HCT116 (cell line): ENCODE data around the gene RAI1.

Source experiments
- CBX3 ChIP-seq: IDR thresholded peaks from 2 replicates; pipeline ENCODE4 v1.6.1; 2012; ENCODE audit warnings: low read depth
- EZH2 ChIP-seq: fragments of 200-600 bp; sonication (generic); IDR thresholded peaks from 2 replicates; pipeline ENCODE4 v1.6.1; 2017; ENCODE audit warnings: antibody characterized with exemption, mixed run types
- FOSL1 ChIP-seq: IDR thresholded peaks from 2 replicates; pipeline ENCODE4 v1.6.1; 2012; ENCODE audit warnings: low read depth
- JUND ChIP-seq: IDR thresholded peaks from 2 replicates; pipeline ENCODE4 v1.6.1; 2012
- MAX ChIP-seq: IDR thresholded peaks from 2 replicates; pipeline ENCODE4 v1.6.1; 2012
- POLR2A ChIP-seq: IDR thresholded peaks from 2 replicates; pipeline ENCODE4 v1.7.0; 2011; ENCODE audit warnings: borderline replicate concordance; ENCODE audit not compliant: insufficient read depth, insufficient read length; ENCODE audit errors: extremely low read depth
- POLR2AphosphoS5 ChIP-seq: IDR thresholded peaks from 2 replicates; pipeline ENCODE4 v1.6.1; 2011; ENCODE audit warnings: mild to moderate bottlenecking, low read depth, low read length, moderate library complexity
- REST ChIP-seq: IDR thresholded peaks from 2 replicates; pipeline ENCODE4 v1.6.1; 2012; ENCODE audit warnings: low read depth
- SIN3A ChIP-seq: IDR thresholded peaks from 2 replicates; pipeline ENCODE4 v1.6.1; 2012; ENCODE audit warnings: low read depth
- TCF7L2 ChIP-seq: IDR thresholded peaks from 2 replicates; pipeline ENCODE4 v1.7.0; 2011; ENCODE audit warnings: borderline replicate concordance, inconsistent platforms; ENCODE audit not compliant: insufficient read depth, insufficient read length; ENCODE audit errors: extremely low read depth
- YY1 ChIP-seq: IDR thresholded peaks from 2 replicates; pipeline ENCODE4 v1.6.1; 2011; ENCODE audit warnings: low read length, low read depth, moderate library complexity, mild to moderate bottlenecking; ENCODE audit not compliant: insufficient replicate concordance; ENCODE audit errors: extremely low read depth
- ZBTB33 ChIP-seq: IDR thresholded peaks from 2 replicates; pipeline ENCODE4 v1.6.1; 2011; ENCODE audit warnings: mild to moderate bottlenecking, low read length, moderate library complexity; ENCODE audit not compliant: insufficient replicate concordance; ENCODE audit errors: extremely low read depth
- ZNF274 ChIP-seq: fragments of 200-500 bp; sonication (Bioruptor generic); IDR thresholded peaks from 2 replicates; pipeline ENCODE4 v1.6.1; 2014; ENCODE audit warnings: mild to moderate bottlenecking, low read depth, low read length, inconsistent platforms
- TF ChIP-seq, protein P1 (sequence below), 3 experiments: fragments of 200-600 bp in 1 of 3; sonication (generic) in 1 of 3; IDR thresholded peaks in 2 of 3; conservative IDR thresholded peaks in 1 of 3; 2 replicates each; pipeline ENCODE4 v1.5.1; 2012 to 2017; ENCODE audit warnings: low read depth in 2 of 3, low read length in 2 of 3, antibody characterized with exemption in 1 of 3, borderline replicate concordance in 1 of 3, control low read depth in 1 of 3, mild to moderate bottlenecking in 1 of 3, mixed read lengths in 1 of 3, mixed run types in 1 of 3, moderate library complexity in 1 of 3; ENCODE audit not compliant: insufficient read depth in 1 of 3

- TF ChIP-seq MAX (no peak), POLR2A (no peak), REST (no peak), TCF7L2 (no peak), ZNF274 (no peak), CBX3 (no peak), YY1 (no peak), SIN3A (no peak), POLR2AphosphoS5 (no peak), JUND (no peak), FOSL1 (no peak), ZBTB33 (no peak), EZH2 (no peak)
- TF ChIP-seq, protein P1, sequence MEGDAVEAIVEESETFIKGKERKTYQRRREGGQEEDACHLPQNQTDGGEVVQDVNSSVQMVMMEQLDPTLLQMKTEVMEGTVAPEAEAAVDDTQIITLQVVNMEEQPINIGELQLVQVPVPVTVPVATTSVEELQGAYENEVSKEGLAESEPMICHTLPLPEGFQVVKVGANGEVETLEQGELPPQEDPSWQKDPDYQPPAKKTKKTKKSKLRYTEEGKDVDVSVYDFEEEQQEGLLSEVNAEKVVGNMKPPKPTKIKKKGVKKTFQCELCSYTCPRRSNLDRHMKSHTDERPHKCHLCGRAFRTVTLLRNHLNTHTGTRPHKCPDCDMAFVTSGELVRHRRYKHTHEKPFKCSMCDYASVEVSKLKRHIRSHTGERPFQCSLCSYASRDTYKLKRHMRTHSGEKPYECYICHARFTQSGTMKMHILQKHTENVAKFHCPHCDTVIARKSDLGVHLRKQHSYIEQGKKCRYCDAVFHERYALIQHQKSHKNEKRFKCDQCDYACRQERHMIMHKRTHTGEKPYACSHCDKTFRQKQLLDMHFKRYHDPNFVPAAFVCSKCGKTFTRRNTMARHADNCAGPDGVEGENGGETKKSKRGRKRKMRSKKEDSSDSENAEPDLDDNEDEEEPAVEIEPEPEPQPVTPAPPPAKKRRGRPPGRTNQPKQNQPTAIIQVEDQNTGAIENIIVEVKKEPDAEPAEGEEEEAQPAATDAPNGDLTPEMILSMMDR (IDR thresholded peaks at IDR 0.05 in 2 of 3, conservative IDR thresholded peaks at IDR 0.05 in 1 of 3; ENCODE audit: borderline replicate concordance in 1 of 3, insufficient read depth in 1 of 3, low read depth in 2 of 3, low read length in 2 of 3) = no peak
Measured at GRCh38 chr17:17714879-17715278, 33.6 kb downstream of the RAI1 start.
